ENCODE measurements around the gene NR1D1.

The NR1D1 gene

GRCh38 chr17:40105861-40106759, 5.7 kb upstream of the NR1D1 start:
- no peak overlapping the region for H3K4me3 ChIP-seq (ENCODE audit: low read length)
- no peak for TF ChIP-seq ZNF274 (IDR thresholded peaks at IDR 0.05; ENCODE audit: low read depth, low read length)

- no peak overlapping the region for H3K4me3 ChIP-seq (ENCODE audit: low read length)
- TF ChIP-seq ZNF274 (IDR thresholded peaks at IDR 0.05; ENCODE audit: low read depth, low read length): no peak
Observed at GRCh38 chr17:40104594-40105486, 4.5 kb upstream of the NR1D1 start.

- H3K4me3 ChIP-seq (ENCODE audit: low read length): no peak overlapping the region
- no peak for TF ChIP-seq ZNF274 (IDR thresholded peaks at IDR 0.05; ENCODE audit: low read depth, low read length)
Observed at GRCh38 chr17:40103688-40104087, 3.3 kb upstream of the NR1D1 start.

- no peak for TF ChIP-seq ZNF274 (IDR thresholded peaks at IDR 0.05; ENCODE audit: low read depth, low read length)
Observed at GRCh38 chr17:40103071-40103661, 2.8 kb upstream of the NR1D1 start.

GRCh38 chr17:40101367-40102210, 1.2 kb upstream of the NR1D1 start:
- no peak for TF ChIP-seq ZNF274 (IDR thresholded peaks at IDR 0.05; ENCODE audit: low read depth, low read length)
- no peak overlapping the region; the same call in 1 of the 2 replicates for H3K4me3 ChIP-seq (ENCODE audit: low read length)

More at GRCh38 chr17:40103071-40103661, 2.8 kb upstream of the NR1D1 start:
- no peak overlapping the region for H3K4me3 ChIP-seq (ENCODE audit: low read length)

- peak overlapping the region; percentile 63; the same call in 1 of the 2 replicates for H3K4me3 ChIP-seq (ENCODE audit: low read length)
- no peak for TF ChIP-seq ZNF274 (IDR thresholded peaks at IDR 0.05; ENCODE audit: low read depth, low read length)
Observed at GRCh38 chr17:40100669-40101366, 429 bp upstream of the NR1D1 start.

GRCh38 chr17:40099619-40100418, 570 bp downstream of the NR1D1 start:
- peak overlapping the region; percentile 63 for H3K4me3 ChIP-seq (ENCODE audit: low read length)
- TF ChIP-seq ZNF274 (IDR thresholded peaks at IDR 0.05; ENCODE audit: low read depth, low read length): no peak

GRCh38 chr17:40098846-40099618, 1.4 kb downstream of the NR1D1 start:
- TF ChIP-seq ZNF274 (IDR thresholded peaks at IDR 0.05; ENCODE audit: low read depth, low read length): no peak
- H3K4me3 ChIP-seq (ENCODE audit: low read length): peak overlapping the region; percentile 63; the same call in 1 of the 2 replicates

- peak overlapping the region; percentile 20; the same call in 1 of the 2 replicates for H3K4me3 ChIP-seq (ENCODE audit: low read length)
- no peak for TF ChIP-seq ZNF274 (IDR thresholded peaks at IDR 0.05; ENCODE audit: low read depth, low read length)
Observed at GRCh38 chr17:40097931-40098845, 2.2 kb downstream of the NR1D1 start.

- TF ChIP-seq ZNF274 (IDR thresholded peaks at IDR 0.05; ENCODE audit: low read depth, low read length): no peak
Observed at GRCh38 chr17:40097087-40097486, 3.3 kb downstream of the NR1D1 start.

More at GRCh38 chr17:40097087-40097486, 3.3 kb downstream of the NR1D1 start:
- no peak overlapping the region for H3K4me3 ChIP-seq (ENCODE audit: low read length)
